ENCODE measurements around the gene TTBK1.

TTBK1 gene

GRCh38 chr6:43226192-43226851 is 17.0 kb upstream of the TTBK1 start:
- DNase-seq, result no peak

GRCh38 chr6:43228951-43229802 is 14.1 kb upstream of the TTBK1 start, which contains the start of gene DNPH1:
TSS of gene DNPH1 (minus strand) at chr6:43229481. CDS start at chr6:43229456, 25 bp downstream.
- DNase-seq, result peak; percentile 71

- DNase-seq, result no peak
Observed at GRCh38 chr6:43229803-43230620, 13.3 kb upstream of the TTBK1 start.

GRCh38 chr6:43231053-43231452 is 12.2 kb upstream of the TTBK1 start:
- DNase-seq, result no peak

GRCh38 chr6:43231735-43232450 is 11.4 kb upstream of the TTBK1 start:
- DNase-seq, result no peak

GRCh38 chr6:43235841-43236240 is 7.4 kb upstream of the TTBK1 start:
- no peak for DNase-seq

- no peak for DNase-seq
Observed at GRCh38 chr6:43239054-43239453, 4.2 kb upstream of the TTBK1 start.

- no peak for DNase-seq
Observed at GRCh38 chr6:43240950-43241349, 2.3 kb upstream of the TTBK1 start.

GRCh38 chr6:43241446-43241845 is 1.8 kb upstream of the TTBK1 start:
- DNase-seq, result no peak

GRCh38 chr6:43243664-43244321 is 512 bp downstream of the TTBK1 start:
- no peak for DNase-seq

- DNase-seq, result peak; percentile 71
Observed at GRCh38 chr6:43246301-43247113, 3.2 kb downstream of the TTBK1 start.

- DNase-seq, result peak; percentile 87
Observed at GRCh38 chr6:43247114-43247999, 4.1 kb downstream of the TTBK1 start.

- DNase-seq, result no peak
Observed at GRCh38 chr6:43248101-43248500, 4.8 kb downstream of the TTBK1 start.

- no peak for DNase-seq
Observed at GRCh38 chr6:43248791-43249190, 5.5 kb downstream of the TTBK1 start.

- peak; percentile 35 for DNase-seq
Observed at GRCh38 chr6:43250992-43251373, 7.7 kb downstream of the TTBK1 start.

GRCh38 chr6:43253401-43253800 is 10.1 kb downstream of the TTBK1 start:
- DNase-seq, result no peak

GRCh38 chr6:43254138-43254817 is 11.0 kb downstream of the TTBK1 start:
- no peak for DNase-seq

GRCh38 chr6:43254846-43255245 is 11.6 kb downstream of the TTBK1 start:
- no peak for DNase-seq

GRCh38 chr6:43255408-43256054 is 12.2 kb downstream of the TTBK1 start:
- DNase-seq, result no peak
